Mammary microvascular endothelial cell (primary cell): ENCODE data around the gene CYP21A2. TPM values are rescaled to one million over a fixed set of nuclear protein-coding genes. Genes with fewer than 3 reads are reported as not detected.

Experiments used
- total RNA-seq: library from RNA; depleted of rRNA; stranded (reverse); fragments of >200 nt; gene quantifications from 2 replicates; pipeline ENCODE4 v1.2.3, GENCODE V29; 2015

The CYP21A2 gene
- total RNA-seq, result not detected in 2 replicates

GRCh38 chr6:32037598-32038524, at the start of gene CYP21A2:
Gene CYP21A2, plus strand, starts transcription at chr6:32038415. Its CDS starts 8 bp downstream, at chr6:32038423.

GRCh38 chr6:32014547-32014946, 23.7 kb upstream of the CYP21A2 start, which contains the start of gene C4B:
Gene C4B, plus strand, starts transcription at chr6:32014795. Its CDS starts 51 bp downstream, at chr6:32014846.

Other genes with a start within 250 kb of the CYP21A2 start
- 102 and 107 TPM in 2 replicates for gene VARS1, start 242.7 kb upstream of the CYP21A2 start, total RNA-seq
- 117 and 140 TPM in 2 replicates for gene LSM2, start 231.4 kb upstream of the CYP21A2 start, total RNA-seq
- gene HSPA1L, start 223.1 kb upstream of the CYP21A2 start, total RNA-seq, result 0.33 and 0.39 TPM in 2 replicates
- gene HSPA1A, start 222.9 kb upstream of the CYP21A2 start, total RNA-seq, result 158 and 167 TPM in 2 replicates
- 110 and 126 TPM in 2 replicates for gene HSPA1B, start 210.7 kb upstream of the CYP21A2 start, total RNA-seq
- 96.4 and 102 TPM in 2 replicates for gene NEU1, start 175.6 kb upstream of the CYP21A2 start, total RNA-seq
- gene SLC44A4, start 159.4 kb upstream of the CYP21A2 start, total RNA-seq, result 0.30 and 0.33 TPM in 2 replicates
- 35.4 and 39.2 TPM in 2 replicates for gene EHMT2, start 140.7 kb upstream of the CYP21A2 start, total RNA-seq
- 0.53 and 0.54 TPM in 2 replicates for gene ZBTB12, start 136.3 kb upstream of the CYP21A2 start, total RNA-seq
- not detected in 2 replicates for gene C2, start 110.7 kb upstream of the CYP21A2 start, total RNA-seq
- 3.9 and 7.0 TPM in 2 replicates for gene CFB, start 92.3 kb upstream of the CYP21A2 start, total RNA-seq
- 99.5 and 101 TPM in 2 replicates for gene NELFE, start 79.4 kb upstream of the CYP21A2 start, total RNA-seq
- gene SKIC2, start 79.2 kb upstream of the CYP21A2 start, total RNA-seq, result 38.9 and 44.7 TPM in 2 replicates
- gene DXO, start 66.3 kb upstream of the CYP21A2 start, total RNA-seq, result 18.7 and 22.7 TPM in 2 replicates
- gene C4A, start 56.4 kb upstream of the CYP21A2 start, total RNA-seq, result 0.53 and 1.3 TPM in 2 replicates
- 0.33 and 1.6 TPM in 2 replicates for gene C4B, start 23.6 kb upstream of the CYP21A2 start, total RNA-seq
- gene TNXB, start 70.9 kb downstream of the CYP21A2 start, total RNA-seq, result 2.5 and 3.3 TPM in 2 replicates
- 21.3 and 27.2 TPM in 2 replicates for gene ATF6B, start 89.8 kb downstream of the CYP21A2 start, total RNA-seq
- 3.3 and 5.1 TPM in 2 replicates for gene FKBPL, start 91.9 kb downstream of the CYP21A2 start, total RNA-seq
- not detected in 2 replicates for gene PRRT1, start 113.5 kb downstream of the CYP21A2 start, total RNA-seq
- 14.4 and 22.5 TPM in 2 replicates for gene PPT2, start 115.7 kb downstream of the CYP21A2 start, total RNA-seq
- 1.5 and 2.3 TPM in 2 replicates for gene EGFL8, start 126.2 kb downstream of the CYP21A2 start, total RNA-seq
- 29.4 and 31.0 TPM in 2 replicates for gene AGPAT1, start 137.7 kb downstream of the CYP21A2 start, total RNA-seq
- 68.7 and 75.7 TPM in 2 replicates for gene RNF5, start 140.0 kb downstream of the CYP21A2 start, total RNA-seq
- gene AGER, start 145.8 kb downstream of the CYP21A2 start, total RNA-seq, result 0.59 and 1.3 TPM in 2 replicates
- 25.1 and 33.4 TPM in 2 replicates for gene PBX2, start 151.8 kb downstream of the CYP21A2 start, total RNA-seq
- 17.0 and 20.5 TPM in 2 replicates for gene GPSM3, start 154.2 kb downstream of the CYP21A2 start, total RNA-seq
- gene NOTCH4, start 185.7 kb downstream of the CYP21A2 start, total RNA-seq, result 89.3 and 98.6 TPM in 2 replicates